Smooth muscle cell of the umbilical artery (primary cell): ENCODE results near the gene OLIG2. TPM values are rescaled to one million over a fixed set of nuclear protein-coding genes. Genes with fewer than 3 reads are reported as not detected.

Experiments
- total RNA-seq: library from RNA; depleted of rRNA; stranded (reverse); fragments of >200 nt; gene quantifications from 2 replicates; pipeline ENCODE4 v1.2.3, GENCODE V29; 2014

OLIG2 gene
- total RNA-seq = not detected in 2 replicates

DNA sequence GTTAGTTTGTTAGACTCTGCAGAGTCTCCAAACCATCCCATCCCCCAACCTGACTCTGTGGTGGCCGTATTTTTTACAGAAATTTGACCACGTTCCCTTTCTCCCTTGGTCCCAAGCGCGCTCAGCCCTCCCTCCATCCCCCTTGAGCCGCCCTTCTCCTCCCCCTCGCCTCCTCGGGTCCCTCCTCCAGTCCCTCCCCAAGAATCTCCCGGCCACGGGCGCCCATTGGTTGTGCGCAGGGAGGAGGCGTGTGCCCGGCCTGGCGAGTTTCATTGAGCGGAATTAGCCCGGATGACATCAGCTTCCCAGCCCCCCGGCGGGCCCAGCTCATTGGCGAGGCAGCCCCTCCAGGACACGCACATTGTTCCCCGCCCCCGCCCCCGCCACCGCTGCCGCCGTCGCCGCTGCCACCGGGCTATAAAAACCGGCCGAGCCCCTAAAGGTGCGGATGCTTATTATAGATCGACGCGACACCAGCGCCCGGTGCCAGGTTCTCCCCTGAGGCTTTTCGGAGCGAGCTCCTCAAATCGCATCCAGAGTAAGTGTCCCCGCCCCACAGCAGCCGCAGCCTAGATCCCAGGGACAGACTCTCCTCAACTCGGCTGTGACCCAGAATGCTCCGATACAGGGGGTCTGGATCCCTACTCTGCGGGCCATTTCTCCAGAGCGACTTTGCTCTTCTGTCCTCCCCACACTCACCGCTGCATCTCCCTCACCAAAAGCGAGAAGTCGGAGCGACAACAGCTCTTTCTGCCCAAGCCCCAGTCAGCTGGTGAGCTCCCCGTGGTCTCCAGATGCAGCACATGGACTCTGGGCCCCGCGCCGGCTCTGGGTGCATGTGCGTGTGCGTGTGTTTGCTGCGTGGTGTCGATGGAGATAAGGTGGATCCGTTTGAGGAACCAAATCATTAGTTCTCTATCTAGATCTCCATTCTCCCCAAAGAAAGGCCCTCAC lies at the start of gene OLIG2:
Gene OLIG2, plus strand, starts transcription at position 447 of the 954 bp plus-strand sequence. CDS start 928 bp downstream, outside the sequence.

DNA sequence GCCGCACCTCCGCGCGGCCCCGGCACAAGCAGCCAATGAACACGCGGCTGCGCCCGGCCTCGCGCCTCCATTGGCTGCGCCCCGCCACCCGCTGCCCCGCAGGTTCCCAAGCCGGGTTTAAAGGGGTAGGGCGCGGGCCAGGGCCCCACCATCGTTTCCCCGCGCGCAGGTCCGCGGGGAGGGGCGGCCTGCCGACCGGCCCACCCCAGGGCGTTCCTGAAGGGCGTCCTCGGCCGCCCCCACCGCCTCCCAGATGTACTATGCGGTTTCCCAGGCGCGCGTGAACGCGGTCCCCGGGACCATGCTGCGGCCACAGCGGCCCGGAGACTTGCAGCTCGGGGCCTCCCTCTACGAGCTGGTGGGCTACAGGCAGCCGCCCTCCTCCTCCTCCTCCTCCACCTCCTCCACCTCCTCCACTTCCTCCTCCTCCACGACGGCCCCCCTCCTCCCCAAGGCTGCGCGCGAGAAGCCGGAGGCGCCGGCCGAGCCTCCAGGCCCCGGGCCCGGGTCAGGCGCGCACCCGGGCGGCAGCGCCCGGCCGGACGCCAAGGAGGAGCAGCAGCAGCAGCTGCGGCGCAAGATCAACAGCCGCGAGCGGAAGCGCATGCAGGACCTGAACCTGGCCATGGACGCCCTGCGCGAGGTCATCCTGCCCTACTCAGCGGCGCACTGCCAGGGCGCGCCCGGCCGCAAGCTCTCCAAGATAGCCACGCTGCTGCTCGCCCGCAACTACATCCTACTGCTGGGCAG lies 44.4 kb downstream of the OLIG2 start, which contains the start of gene OLIG1:
Gene OLIG1, plus strand, starts transcription at position 148 of the 750 bp plus-strand sequence. Its CDS starts 106 bp downstream, at position 254.

Other genes starting within 250 kb of the OLIG2 start
- gene OLIG1, start 44.2 kb downstream of the OLIG2 start, total RNA-seq = not detected in 2 replicates
- 6.8 and 9.5 TPM in 2 replicates for gene IFNAR2, start 204.0 kb downstream of the OLIG2 start, total RNA-seq
- 33.9 and 56.4 TPM in 2 replicates for gene IL10RB, start 240.4 kb downstream of the OLIG2 start, total RNA-seq